ENCODE measurements around the gene EEF1AKMT4.

GRCh38 chr3:184240384-184241140 lies 8.9 kb upstream of the EEF1AKMT4 start:
- no peak for TF ChIP-seq POLR2A (IDR thresholded peaks at IDR 0.05; ENCODE audit: low read length)
- TF ChIP-seq GATA1 (IDR thresholded peaks at IDR 0.05; ENCODE audit: low read depth, low read length) = no peak
